K562 (cell line): ENCODE data around the gene EPB41L2. TPM values are rescaled to one million over a fixed set of nuclear protein-coding genes. Genes with fewer than 3 reads are reported as not detected.

ENCODE experiments used
- HDAC3 ChIP-seq: fragments of 450-650 bp; IDR thresholded peaks from 2 replicates; pipeline ENCODE4 v1.6.1; 2018; ENCODE audit warnings: borderline replicate concordance, mild to moderate bottlenecking, moderate library complexity; ENCODE audit not compliant: partially characterized antibody
- NR4A1 ChIP-seq, 2 experiments: fragments of 250-450 bp in 1 of 2; fragments of 450-650 bp in 1 of 2; sonication (Bioruptor Pico) in 1 of 2; IDR thresholded peaks; 2 replicates each; pipeline versions ENCODE4 v1.4.0 to v1.6.1; 2016 to 2020; ENCODE audit warnings: mild to moderate bottlenecking in 2 of 2, missing compliant biosample characterization in 1 of 2, missing genetic modification characterization in 1 of 2, moderate library complexity in 1 of 2
- PHF20 ChIP-seq: fragments of 450-650 bp; IDR thresholded peaks from 2 replicates; pipeline ENCODE4 v1.6.1; 2018; ENCODE audit not compliant: partially characterized antibody
- STAG1 ChIP-seq: sonication (generic); formaldehyde crosslinking; IDR thresholded peaks from 2 replicates; pipeline ENCODE4 v1.5.0; 2020; ENCODE audit warnings: missing genetic modification reagents, borderline replicate concordance
- ZC3H8 ChIP-seq: fragments of 450-650 bp; IDR thresholded peaks from 2 replicates; pipeline ENCODE4 v1.6.1; 2017
- ZNF3 ChIP-seq: fragments of 250-450 bp; sonication (Bioruptor Pico); IDR thresholded peaks from 2 replicates; pipeline ENCODE4 v1.5.0; 2021; ENCODE audit warnings: mild to moderate bottlenecking, moderate library complexity
- polyA plus RNA-seq, 8 experiments: library from polyadenylated mRNA; depleted of rRNA in 4 of 8; stranded (reverse) in 5 of 8; unstranded in 3 of 8; fragments of >200 nt; fragmentation: Nextera tagmentation in 2 of 8; fragmentation: Illumina TruSeq in 1 of 8; extraction: Ambion mirVana in 2 of 8; extraction: Trizol in 1 of 8; gene quantifications; 2 replicates each; pipeline versions ENCODE4 v1.2.1 to v1.2.3, GENCODE V29; 2011 to 2014; ENCODE audit warnings: inconsistent platforms in 1 of 8, missing spikeins in 1 of 8
- total RNA-seq, 7 experiments: library from RNA; depleted of rRNA in 6 of 7; stranded (reverse); fragments of >200 nt in 6 of 7; fragmentation: Illumina TruSeq in 2 of 7; extraction: Trizol in 2 of 7; gene quantifications; 2 replicates each; pipeline versions ENCODE4 v1.2.1 to v1.2.3, GENCODE V29; 2011 to 2021; ENCODE audit warnings: low replicate concordance in 1 of 7
- TF ChIP-seq, protein P1 (sequence below), 2 experiments: IDR thresholded peaks in 1 of 2; conservative IDR thresholded peaks in 1 of 2; 2 replicates each; pipeline ENCODE4 v1.6.1; 2016; ENCODE audit warnings: low read depth in 2 of 2, mild to moderate bottlenecking in 1 of 2, missing compliant biosample characterization in 1 of 2, missing genetic modification characterization in 1 of 2, moderate library complexity in 1 of 2
- TF ChIP-seq, protein P2 (sequence below), 2 experiments: IDR thresholded peaks; 2 replicates each; pipeline ENCODE4 v1.6.1; 2012; ENCODE audit warnings: improper control_type of control experiment in 2 of 2, low read depth in 2 of 2, low read length in 2 of 2, borderline replicate concordance in 1 of 2

EPB41L2 gene
- total and polyA plus RNA-seq, 9 of the 15 experiments (the other 6 are each of a cell fraction or from before 2014, with no cell fraction given) = 5.1 to 53.6 (median 25.0) TPM

DNA sequence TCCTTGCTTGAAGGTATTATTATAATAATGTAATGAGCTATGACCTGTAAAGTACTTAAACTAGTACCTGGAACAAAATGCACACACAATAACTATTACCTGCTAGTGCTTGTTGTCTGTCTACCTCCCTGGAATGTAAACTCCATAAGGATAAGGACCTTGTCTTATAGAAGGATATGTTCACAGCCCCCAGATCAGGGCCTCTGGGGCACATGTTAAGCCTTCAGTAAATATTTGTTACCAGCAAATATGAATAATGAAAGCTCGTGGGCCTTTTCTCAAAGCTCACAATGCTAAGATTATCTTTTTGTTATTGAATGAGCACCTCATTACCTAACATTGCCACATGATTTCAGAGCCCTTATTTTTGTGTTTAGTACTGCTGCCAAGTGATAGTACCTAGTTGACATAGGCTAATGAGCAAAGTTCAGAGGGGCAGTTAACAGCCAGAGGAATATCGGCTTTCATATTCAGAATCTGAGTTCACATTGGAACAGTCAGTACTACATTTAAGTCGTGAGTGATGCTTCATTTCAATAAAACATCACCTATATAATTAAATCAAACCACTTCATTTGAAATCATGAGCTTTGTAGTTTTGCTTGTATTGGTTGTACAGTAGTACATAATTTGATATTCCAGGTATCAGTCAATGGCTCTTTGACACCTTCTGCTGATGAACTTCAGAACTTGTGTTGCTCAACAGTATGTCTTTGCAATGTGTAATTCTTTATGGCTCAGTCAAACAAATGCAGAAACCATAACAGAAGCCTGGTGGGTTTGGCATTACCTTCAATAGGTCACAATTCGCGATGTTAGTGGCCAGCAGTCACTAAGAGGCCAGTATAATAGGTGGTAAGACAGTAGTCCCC is 247.6 kb downstream of the EPB41L2 start (continued):
- TF ChIP-seq, protein P1, sequence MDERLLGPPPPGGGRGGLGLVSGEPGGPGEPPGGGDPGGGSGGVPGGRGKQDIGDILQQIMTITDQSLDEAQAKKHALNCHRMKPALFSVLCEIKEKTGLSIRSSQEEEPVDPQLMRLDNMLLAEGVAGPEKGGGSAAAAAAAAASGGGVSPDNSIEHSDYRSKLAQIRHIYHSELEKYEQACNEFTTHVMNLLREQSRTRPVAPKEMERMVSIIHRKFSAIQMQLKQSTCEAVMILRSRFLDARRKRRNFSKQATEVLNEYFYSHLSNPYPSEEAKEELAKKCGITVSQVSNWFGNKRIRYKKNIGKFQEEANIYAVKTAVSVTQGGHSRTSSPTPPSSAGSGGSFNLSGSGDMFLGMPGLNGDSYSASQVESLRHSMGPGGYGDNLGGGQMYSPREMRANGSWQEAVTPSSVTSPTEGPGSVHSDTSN (CRISPR knock-in tag; IDR thresholded peaks at IDR 0.05; ENCODE audit: low read depth) = no peak
- TF ChIP-seq, protein P1 (tag; conservative IDR thresholded peaks at IDR 0.05; ENCODE audit: low read depth) = no peak
- no peak for TF ChIP-seq NR4A1 (CRISPR knock-in tag; IDR thresholded peaks at IDR 0.05)
- no peak for TF ChIP-seq NR4A1 (tag; IDR thresholded peaks at IDR 0.05)
- no peak for TF ChIP-seq ZNF3 (CRISPR knock-in tag)
- TF ChIP-seq, protein P2, sequence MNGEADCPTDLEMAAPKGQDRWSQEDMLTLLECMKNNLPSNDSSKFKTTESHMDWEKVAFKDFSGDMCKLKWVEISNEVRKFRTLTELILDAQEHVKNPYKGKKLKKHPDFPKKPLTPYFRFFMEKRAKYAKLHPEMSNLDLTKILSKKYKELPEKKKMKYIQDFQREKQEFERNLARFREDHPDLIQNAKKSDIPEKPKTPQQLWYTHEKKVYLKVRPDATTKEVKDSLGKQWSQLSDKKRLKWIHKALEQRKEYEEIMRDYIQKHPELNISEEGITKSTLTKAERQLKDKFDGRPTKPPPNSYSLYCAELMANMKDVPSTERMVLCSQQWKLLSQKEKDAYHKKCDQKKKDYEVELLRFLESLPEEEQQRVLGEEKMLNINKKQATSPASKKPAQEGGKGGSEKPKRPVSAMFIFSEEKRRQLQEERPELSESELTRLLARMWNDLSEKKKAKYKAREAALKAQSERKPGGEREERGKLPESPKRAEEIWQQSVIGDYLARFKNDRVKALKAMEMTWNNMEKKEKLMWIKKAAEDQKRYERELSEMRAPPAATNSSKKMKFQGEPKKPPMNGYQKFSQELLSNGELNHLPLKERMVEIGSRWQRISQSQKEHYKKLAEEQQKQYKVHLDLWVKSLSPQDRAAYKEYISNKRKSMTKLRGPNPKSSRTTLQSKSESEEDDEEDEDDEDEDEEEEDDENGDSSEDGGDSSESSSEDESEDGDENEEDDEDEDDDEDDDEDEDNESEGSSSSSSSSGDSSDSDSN (IDR thresholded peaks at IDR 0.05; ENCODE audit: borderline replicate concordance in 1 of 2, low read depth in 2 of 2, low read length in 2 of 2) = no peak
- no peak for TF ChIP-seq PHF20
- TF ChIP-seq HDAC3 = no peak
- TF ChIP-seq ZC3H8 = no peak
- TF ChIP-seq STAG1 = no peak
